ENCODE measurements around the gene CFAP46.

GRCh38 chr10:132798876-132799275, 143.5 kb downstream of the CFAP46 start:
- TF ChIP-seq POLR2A (IDR thresholded peaks at IDR 0.05), result no peak
- TF ChIP-seq CTCF (IDR thresholded peaks at IDR 0.05), result no peak

Data from upper lobe of left lung (tissue), 4 donors.